Ureter (tissue), 1 donor: Measurements from ENCODE around the gene MMEL1. TPM values are rescaled to one million over a fixed set of nuclear protein-coding genes. Genes with fewer than 3 reads are reported as not detected.
"Not testable (repeated sequence)": the region's sequence is repeated elsewhere in the genome, so short reads cannot be mapped to it uniquely, and the experiment has no call there.

Experiments used
- DNase-seq: peaks from one replicate; pipeline ENCODE4 v3.0.0-alpha.2; 2020; ENCODE audit warnings: low spot score
- total RNA-seq: library from RNA; stranded (reverse); gene quantifications from one replicate; pipeline ENCODE4 v1.2.4, GENCODE V29; 2023
- donor health status: DM: yes; HTN: yes; CAD: no.

MMEL1 gene
- total RNA-seq, 1 donor from 2014 or later = 18.1 TPM

DNA sequence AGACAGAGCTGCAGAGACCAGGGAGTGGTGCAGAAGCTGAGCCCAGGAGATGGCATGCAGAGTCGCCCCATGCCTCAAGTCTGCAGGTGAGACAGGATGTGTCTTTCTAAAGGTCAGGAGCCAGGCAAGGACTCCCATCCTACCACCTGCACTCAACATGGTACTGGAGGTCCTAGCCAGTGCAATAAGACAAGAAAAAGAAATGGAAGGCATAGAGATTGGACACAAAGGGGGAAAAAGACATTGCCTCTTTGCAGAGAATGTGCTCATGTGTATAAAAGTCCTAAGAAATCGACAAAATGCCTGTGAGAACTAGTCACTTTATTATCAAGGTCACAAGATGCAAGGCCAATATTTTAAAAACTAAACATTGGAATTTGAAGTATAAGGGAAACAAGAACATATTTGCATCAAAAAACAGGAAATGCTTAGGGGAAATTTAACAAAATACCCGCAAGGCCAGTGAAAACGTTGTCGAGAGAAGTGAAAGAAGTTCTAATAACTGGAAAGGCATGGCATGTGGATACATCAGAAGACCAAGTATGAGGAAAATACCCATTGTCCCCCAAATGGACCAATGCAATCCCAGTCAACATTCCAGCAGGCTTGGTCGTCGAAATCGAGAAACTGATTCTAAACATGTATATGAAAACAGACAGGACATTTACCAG is 59.4 kb downstream of the MMEL1 start:
- no peak for DNase-seq

DNA sequence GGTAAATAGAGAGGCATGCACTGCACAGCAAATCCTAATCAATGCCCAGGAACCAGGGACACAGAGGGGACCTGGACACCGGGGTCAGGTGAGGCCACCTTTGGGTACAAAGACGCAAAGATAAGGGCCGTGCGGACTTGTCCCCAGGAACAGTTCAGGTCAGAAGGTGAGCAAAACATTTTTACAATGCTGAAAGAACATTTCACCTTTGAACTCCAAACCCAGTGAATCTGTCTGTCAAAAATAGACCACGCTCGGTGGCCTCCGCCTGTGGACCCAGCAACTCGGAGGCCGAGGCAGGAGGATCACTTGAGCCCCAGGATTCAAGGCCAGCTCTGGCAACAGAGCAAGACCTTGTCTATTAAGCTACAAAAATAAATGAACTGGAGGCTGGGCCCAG is 61.5 kb downstream of the MMEL1 start:
- DNase-seq = no peak

DNA sequence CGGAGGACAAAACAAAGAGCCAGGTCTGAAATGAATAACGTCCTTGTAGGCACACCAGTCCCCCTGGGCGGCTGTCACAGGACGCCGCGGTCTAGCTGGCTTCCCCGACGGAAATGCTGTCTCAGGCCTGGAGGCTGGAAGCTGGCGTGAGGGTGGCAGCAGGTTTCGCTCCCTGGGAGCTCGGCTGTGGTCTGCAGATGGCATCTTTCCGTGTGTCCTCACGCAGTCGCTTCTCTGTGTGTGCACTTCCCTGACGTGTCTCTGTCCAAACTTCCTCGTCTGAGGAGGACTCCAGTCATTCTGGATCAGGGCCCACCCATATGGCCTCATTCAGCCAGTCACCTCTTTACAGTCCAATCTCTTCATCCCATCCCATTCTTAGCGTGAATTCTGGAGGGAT is 62.5 kb downstream of the MMEL1 start:
- DNase-seq = no peak

DNA sequence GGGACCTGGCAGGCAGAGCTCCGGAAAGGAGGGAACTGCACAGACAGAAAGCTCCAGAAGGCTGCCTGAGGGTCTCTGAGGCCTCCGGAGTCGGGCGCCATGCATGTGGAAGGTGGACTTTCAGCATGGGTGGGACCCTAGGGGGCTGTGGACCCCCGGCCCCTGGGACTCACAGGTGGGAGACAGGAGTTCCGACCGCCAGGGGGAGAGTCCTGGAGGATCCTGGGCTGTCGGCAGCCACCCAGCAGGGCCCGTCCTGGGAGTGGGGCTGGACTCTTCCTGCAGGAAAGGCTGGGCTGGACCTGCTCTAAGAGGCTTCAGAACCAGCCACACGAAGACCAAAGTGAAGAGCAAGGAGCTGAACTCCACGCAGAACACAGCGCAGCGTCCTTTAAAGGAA is 63.1 kb downstream of the MMEL1 start:
- not testable (repeated sequence) for DNase-seq

DNA sequence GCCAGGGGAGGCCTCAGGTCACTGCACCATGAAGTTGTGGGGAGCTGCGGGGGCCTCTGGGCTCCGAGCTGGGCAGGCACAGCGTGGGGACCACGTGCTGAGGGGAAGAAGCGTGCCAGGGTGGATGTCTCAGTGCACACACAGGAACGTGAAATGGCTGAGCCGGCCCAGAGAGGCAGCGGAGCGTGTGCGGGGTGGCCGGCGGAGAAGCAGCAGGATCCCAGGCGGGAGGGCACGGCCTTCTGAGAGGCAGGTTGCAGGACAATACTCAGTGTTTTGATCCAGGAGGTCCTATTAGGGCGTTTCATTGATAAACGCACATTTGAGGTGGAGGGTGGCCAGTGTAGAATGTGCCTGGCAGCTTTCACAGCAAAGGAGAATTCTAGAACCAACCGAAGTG is 63.8 kb downstream of the MMEL1 start:
- DNase-seq = no peak

DNA sequence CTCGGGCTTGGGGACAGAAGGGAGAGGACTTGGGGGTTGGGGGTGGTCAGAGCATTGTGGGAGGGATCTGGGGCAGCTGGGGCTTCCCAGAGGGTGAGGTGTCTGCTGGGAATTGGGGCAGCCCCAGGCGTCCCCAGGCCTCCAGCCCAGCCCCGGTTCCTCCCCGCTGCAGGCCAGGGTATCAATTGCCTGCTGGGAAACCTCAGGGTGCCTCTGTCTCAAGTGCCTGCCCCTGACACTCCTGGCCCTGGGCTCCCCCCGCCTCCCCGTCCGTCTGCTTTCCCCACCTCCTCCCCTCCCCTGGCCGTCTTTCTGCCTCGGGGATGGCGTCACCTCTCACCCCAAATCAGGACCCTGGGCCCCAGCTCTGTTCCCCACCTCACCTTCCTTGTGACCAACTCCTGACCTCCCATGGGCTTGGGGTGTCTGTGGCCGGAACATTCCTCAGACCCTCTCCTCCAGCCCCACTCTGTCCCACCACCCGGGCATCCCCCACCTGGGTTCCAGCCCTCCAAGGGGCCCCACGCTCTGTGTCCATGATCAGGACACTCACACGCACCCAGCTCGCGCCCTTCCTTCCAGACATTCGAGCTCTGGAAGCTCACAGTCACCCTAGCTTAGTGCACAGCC is 64.5 kb downstream of the MMEL1 start:
- not testable (repeated sequence) for DNase-seq

DNA sequence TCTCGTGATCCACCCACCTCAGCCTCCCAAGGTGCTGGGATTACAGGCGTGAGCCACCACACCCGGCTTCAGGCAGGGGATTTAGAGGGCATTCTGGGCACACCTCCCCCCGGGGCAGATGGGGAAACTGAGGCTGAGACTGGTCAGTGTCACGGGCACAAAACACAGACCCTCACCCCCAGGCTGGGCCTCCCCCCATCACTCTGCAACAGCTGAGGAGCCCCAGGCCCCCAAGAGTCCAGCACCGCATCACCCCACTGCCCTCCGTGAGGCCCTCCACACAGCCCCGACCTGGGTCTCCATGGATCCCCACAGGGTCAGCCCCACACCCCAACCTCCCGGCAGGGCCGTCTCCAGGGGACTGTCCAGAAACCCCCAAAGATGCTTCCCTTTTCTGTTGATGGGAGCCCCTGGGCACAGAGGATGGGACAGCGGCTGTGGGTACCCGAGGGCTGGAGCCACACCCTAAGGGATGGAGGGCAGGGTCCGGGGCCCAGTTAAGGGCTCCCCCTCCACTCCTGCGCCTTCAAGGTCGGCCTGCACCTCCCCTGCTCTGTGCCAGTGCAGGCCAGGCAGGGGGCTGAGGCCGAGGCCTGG is 65.6 kb downstream of the MMEL1 start:
- DNase-seq = no peak

DNA sequence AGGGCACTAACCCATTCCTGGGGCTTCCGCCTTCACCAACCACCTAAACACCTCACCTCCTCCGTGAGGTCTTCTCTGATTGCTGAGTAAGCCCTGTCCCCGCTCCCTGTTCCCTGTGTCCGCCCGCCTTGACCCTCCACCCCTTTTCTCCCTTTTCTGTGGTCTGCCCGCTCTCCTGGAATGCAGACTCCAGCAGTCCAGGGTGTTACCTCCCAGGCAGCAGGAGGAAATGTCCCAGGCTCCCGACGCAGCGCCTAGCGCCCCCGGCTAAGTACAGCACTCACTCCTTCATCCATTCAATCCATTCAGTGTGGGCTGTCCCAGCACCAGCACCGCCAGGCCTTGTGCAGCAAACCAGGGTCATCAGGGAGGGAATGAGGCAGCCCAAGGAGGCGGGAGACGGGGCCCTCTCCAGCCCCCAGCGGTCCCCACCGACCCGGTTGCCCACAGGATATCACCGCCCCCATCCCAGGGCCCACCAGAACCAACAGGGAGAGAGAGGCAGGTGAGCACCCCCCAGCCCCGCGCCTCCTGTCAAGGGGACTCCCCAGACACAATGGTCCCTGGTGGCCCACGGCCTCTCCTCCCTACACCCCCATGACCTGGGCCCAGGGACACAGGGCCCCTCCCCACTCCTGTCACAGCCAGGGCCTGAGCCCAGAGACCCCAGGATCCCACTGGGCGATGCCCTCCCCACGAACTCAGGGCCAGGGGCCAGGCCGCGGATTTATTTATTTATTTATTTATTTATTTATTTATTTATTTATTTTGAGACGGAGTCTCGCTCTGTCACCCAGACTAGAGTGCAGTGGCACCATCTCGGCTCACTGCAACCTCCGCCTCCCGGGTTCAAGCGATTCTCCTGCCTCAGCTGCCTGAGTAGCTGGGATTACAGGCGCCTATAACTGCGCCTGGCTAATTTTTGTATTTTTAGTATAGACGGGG is 66.4 kb downstream of the MMEL1 start:
- DNase-seq = no peak

DNA sequence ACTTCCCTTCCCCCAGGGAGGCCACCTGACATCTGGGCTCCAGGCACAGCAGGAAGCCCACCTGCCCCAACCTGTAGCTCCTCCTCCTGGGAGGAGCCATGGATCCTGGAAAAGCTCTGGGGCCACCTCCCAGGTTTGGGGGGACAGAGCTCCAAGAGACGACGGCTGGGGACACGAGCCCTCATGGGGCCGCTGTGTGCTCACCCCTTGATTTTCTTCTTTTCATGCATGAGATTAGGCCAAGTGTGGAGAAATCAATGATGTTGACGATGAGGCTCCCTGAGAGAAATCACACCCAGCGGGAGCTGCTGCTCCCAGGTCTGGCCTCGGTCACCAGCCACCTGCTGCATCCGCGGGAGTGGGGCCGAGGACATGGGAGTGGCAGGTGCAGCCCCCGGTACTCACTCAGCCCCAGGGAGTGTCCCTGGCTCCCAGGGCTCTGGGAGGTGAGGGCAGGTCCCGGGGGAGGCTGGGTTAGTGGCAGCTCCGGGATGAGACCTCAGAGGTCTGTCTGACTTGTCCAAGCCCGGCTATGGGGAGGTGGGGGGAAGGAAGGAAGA is 67.9 kb downstream of the MMEL1 start:
- no peak for DNase-seq

DNA sequence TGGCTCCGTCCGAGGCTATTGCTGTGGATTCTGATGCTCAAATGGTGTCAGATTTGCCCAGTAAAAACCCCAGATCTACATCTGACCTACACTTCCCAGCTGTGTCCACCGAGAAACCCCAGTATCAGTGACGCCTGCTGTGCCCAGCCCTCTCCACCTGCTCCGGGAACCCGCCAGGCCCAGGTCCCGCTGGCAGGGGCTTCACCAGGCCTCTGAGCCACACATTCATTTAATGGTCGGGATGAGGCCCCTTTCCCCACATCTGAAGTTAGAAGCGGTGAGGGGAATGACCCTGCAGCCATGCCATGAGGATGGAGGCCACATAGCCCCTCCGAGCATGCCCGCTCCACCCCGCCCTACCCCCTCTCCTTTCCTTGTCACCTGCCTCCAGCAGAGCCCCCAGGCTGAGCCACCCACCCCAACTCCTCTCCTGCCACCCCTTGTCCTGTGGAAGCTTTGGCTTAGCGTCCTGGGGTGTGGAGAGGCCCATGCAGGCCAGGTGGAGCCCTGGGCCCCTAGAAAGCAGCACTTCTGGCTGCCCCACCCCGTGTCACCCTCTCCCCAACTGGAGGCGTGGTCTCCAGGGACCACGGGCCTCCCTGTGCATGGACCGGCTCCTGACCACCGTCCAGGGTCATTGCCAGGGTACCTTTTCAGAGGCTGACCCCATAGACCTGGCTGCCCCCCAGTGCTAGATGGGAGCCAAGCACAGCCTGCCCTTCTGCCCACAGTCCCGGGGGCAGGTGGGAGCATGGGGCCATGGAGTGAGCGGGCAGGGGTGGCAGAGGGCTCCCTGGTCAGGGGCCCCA is 68.6 kb downstream of the MMEL1 start:
- no peak for DNase-seq

DNA sequence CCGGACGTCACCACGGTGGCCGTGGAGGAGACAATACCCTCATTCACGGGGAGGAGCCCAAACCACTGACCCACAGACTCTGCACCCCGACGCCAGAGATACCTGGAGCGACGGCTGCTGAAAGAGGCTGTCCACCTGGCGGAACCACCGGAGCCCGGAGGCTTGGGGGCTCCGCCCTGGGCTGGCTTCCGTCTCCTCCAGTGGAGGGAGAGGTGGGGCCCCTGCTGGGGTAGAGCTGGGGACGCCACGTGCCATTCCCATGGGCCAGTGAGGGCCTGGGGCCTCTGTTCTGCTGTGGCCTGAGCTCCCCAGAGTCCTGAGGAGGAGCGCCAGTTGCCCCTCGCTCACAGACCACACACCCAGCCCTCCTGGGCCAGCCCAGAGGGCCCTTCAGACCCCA is 69.6 kb downstream of the MMEL1 start:
- no peak for DNase-seq

DNA sequence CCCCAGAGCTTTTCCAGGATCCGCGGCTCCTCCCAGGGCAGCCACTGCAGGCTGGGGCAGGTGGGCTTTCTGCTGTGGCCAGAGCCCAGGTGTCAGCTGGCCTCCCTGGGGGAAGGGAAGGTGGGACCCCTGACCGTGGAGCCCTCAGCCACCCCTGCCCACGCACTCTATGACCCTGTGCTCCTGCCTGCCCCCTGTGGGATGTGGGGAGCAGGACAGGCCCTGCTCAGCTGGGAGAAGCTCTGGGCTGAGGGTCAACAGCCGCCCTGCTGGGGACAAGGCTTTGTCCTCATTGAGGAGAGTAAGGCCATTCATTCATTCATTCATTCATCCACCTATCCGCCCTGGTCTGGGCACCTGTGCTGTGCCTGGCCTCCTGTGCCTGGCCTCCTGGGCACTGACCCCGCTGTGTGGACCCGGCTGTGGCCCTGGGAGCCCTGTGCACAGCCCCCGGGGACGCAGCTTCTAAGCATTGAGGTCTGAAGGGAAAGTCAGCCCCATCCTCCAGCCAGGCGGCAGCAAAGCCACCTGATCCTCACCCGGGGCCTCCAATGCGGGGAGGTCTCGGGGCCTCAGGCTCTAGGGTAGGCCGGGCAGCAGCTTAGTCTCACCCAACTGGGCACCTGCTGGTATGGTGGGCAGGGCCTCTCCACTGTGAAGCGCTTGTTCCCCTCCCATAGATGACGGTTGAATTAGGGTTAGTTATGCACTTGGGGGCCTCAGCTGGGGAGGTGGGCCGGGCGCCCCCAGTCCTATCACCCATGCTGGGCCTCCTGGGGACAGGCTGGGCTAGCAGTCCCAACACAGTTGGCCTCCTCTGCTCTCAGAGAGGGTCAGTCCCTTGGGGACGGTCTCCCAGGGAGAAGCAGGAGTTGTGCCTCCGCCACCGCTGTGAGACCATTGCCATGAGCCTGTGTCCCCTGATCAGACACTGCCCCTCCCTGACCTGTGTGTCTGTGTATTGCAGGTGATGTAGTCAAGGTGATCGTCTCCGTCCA is 70.6 kb downstream of the MMEL1 start:
- no peak for DNase-seq

DNA sequence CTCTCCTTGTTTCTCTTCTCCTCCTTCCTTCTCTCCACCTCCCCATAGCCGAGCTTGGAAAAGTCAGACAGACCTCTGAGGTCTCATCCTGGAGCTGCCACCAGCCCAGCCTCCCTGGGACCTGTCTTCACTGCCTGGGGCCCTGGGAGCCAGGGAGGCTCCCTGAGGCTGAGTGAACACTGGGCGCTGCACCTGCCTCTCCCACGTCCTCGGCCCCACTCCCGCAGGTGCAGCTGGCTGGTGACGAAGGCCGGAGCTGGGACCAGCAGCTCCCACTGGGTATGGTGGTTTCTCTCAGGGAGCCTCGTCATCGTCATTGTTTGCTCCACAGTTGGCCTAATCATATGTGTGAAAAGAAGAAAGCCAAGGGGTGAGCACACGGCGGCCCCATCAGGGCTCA is 71.4 kb downstream of the MMEL1 start:
- DNase-seq = no peak

DNA sequence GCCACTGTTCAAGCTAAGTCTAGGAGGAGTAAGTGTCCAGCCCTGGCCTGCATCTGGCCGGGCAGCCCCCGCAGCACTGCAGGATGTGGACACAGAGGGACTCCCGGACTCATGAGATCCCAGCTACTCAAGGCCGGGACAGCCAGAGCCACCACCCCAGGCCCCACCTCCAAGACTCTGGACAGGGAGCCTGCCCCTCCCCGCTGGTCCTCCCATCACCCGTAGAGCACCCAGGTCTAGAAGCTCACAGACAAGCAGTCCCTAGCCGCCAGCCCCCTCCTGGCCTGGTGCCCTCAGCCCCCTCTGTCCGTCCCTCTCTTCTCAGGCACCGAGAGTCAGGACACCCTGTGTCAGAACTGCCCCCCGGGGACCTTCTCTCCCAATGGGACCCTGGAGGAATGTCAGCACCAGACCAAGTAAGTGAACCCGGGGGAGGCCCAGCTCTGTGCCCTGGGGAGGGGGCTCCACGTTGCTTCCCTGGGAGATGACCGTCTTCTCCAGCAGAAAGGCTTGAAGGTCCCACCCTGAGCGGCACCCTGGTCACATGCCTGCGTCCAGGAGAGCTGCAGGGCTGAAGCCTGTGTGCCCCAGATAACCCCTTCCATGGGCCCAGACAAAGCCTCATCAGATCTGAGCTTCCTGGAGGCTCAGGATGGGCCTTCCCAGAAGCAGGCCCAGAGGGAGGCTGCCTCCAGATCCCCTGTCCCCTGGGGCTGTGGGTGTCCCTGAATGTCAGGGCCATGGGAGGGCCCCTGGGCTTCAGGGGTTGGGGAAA is 72.3 kb downstream of the MMEL1 start:
- no peak for DNase-seq

DNA sequence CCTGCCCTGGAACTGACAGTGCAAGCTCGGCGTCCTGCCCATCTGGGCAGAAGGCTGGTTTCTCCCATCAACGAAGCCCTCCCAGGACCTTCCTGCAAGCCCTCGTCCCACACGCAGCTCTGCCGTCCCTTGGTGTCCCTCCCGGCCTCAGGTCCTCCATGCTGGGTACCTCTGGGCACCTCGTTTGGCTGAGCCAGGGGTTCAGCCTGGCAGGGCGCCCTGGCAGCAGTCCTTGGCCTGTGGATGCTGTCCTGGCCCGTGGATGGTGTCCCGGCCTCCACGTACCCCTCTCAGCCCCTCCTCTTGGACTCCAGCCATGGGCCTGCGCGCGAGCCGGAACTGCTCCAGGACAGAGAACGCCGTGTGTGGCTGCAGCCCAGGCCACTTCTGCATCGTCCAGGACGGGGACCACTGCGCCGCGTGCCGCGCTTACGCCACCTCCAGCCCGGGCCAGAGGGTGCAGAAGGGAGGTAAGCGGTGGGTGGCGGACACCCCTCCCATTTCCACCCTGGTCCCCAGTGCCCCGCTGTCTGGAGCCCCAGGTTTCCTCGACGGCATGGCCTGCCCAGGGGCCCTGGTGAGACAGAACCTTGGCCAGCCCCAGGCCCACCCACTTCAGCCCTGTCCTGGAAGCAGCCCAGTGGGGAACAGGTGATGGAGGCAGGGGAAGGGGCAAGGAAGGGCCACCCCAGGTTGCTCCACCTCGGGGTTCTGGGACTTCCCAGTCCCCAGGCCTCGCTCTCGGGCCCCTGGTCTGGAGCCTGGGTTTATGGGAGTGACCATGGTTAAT is 73.1 kb downstream of the MMEL1 start:
- DNase-seq = no peak

DNA sequence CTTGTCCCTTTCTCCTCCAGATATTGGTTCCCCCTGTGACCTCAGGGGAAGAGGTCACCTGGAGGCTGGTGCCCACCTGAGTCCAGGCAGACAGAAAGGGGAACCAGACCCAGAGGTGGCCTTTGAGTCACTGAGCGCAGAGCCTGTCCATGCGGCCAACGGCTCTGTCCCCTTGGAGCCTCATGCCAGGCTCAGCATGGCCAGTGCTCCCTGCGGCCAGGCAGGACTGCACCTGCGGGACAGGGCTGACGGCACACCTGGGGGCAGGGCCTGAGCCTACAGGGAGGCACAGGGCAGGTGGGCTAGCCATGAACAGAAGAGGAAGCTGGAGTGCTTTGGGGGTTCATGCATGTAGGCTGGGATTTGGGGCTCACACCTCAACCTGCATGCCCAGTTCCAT is 74.0 kb downstream of the MMEL1 start:
- no peak for DNase-seq

DNA sequence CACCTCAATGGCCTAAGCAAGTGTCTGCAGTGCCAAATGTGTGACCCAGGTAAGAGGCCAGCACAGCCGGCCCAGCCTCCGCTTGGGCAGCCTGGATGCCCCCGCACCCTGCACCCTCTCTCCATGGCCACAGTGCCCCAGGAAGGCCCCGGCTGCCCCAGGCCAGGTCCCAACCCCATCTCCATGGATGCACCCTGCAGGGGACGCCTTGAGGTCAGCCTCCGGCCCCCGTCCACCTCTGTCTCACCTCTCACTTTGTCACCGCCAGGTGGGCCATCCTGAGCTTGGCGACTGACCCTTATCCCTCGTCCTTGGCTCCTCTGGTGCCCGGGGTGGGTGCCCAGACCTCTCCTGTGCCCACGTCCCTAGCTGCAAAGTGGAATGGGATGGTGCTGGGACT is 74.4 kb downstream of the MMEL1 start:
- DNase-seq = no peak
